ENCODE results near the gene FUT1.

DNA sequence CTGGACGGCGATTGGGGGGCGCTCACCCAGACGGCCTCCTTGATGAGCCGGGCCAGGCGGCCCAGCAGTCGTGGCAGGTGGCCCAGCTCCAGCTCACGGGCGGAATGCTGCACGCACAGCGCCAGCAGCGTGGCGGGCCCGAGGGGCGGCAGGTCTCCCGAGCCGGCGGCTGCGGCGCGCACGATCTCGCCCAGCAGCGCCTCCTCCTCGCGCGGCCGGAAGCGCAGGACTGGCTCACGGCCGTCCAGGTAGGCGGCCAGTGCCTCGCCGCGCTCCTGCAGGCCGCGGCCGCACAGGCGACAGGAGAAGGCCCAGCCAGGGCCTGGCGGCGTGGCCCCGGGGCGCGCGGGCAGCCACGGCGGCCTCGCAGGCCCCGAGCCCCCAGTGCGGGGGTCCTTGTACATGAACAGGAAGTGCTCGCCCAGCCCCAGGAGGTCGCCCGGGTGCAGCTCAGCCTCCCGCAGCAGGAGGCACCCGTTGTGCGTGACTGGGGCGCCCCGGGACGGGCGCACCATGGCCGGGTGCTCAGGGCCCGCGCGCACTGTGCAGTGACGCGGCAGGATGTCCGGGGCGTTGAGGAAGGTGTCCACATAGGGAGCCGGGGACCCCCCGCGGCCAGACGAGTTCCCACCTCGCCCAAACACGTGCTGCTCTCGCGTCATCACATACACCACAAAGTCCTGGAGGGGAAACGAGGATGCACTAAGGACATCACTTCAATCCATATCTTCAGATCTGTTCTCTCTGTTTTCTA is 23.4 kb downstream of the FUT1 start:
- TF ChIP-seq, protein P1, sequence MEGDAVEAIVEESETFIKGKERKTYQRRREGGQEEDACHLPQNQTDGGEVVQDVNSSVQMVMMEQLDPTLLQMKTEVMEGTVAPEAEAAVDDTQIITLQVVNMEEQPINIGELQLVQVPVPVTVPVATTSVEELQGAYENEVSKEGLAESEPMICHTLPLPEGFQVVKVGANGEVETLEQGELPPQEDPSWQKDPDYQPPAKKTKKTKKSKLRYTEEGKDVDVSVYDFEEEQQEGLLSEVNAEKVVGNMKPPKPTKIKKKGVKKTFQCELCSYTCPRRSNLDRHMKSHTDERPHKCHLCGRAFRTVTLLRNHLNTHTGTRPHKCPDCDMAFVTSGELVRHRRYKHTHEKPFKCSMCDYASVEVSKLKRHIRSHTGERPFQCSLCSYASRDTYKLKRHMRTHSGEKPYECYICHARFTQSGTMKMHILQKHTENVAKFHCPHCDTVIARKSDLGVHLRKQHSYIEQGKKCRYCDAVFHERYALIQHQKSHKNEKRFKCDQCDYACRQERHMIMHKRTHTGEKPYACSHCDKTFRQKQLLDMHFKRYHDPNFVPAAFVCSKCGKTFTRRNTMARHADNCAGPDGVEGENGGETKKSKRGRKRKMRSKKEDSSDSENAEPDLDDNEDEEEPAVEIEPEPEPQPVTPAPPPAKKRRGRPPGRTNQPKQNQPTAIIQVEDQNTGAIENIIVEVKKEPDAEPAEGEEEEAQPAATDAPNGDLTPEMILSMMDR (IDR thresholded peaks at IDR 0.05), result no peak
- no peak for TF ChIP-seq EZH2 (IDR thresholded peaks at IDR 0.05; ENCODE audit: borderline replicate concordance, insufficient read depth, low read depth, low read length, poor library complexity, severe bottlenecking)
